ENCODE data around the gene UBXN6.

DNA sequence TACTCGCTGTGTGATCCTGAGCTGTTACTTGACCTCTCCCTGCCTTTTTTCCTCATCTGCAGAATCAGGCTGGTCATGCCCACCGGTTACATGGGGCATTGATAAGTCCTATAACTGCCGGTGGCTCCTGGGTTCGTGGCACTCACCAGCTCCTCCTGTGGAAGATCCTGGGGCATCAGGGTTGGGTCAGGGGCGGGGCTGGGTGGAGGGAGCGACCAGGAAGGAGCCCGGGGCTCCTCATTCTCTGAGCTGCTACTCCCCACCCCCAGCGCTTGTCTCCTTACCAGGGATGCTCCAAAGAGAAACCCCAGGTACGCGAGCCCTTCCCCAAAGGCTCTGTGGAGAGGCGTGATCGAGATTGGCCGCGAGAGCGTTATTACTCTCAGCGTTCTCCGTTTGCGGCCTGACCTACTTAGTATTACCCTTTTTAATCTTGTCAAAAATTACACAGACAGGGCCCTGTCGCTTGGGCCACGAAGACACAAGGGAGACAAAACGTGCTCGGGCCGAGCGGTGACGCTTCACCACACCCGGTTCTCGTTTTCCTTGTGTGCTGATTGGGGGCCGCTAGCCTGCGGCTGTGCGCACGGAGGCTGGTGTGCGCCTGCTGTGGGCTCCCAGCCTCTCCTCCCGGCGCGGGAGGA lies 25.2 kb upstream of the UBXN6 start:
- TF ChIP-seq, protein P1, sequence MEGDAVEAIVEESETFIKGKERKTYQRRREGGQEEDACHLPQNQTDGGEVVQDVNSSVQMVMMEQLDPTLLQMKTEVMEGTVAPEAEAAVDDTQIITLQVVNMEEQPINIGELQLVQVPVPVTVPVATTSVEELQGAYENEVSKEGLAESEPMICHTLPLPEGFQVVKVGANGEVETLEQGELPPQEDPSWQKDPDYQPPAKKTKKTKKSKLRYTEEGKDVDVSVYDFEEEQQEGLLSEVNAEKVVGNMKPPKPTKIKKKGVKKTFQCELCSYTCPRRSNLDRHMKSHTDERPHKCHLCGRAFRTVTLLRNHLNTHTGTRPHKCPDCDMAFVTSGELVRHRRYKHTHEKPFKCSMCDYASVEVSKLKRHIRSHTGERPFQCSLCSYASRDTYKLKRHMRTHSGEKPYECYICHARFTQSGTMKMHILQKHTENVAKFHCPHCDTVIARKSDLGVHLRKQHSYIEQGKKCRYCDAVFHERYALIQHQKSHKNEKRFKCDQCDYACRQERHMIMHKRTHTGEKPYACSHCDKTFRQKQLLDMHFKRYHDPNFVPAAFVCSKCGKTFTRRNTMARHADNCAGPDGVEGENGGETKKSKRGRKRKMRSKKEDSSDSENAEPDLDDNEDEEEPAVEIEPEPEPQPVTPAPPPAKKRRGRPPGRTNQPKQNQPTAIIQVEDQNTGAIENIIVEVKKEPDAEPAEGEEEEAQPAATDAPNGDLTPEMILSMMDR (IDR thresholded peaks at IDR 0.05): no peak
- TF ChIP-seq POLR2A (IDR thresholded peaks at IDR 0.05): no peak

Data from heart left ventricle (tissue), 13 donors.